Measurements from ENCODE around the gene TRIM59. TPM values are rescaled to one million over a fixed set of nuclear protein-coding genes. Genes with fewer than 3 reads are reported as not detected.

Gene TRIM59
- total RNA-seq, 1 donor from 2014 or later, result 19.4 TPM

- peak in 1 of 2 donors; percentile 19 for DNase-seq (ENCODE audit: low read depth in 2 of 2)
Measured at GRCh38 chr3:160403028-160403545, 46.5 kb downstream of the TRIM59 start.

GRCh38 chr3:160402221-160403027 lies 47.2 kb downstream of the TRIM59 start:
- DNase-seq (ENCODE audit: low read depth in 2 of 2), result peak in 1 of 2 donors; percentile 34

- DNase-seq (ENCODE audit: low read depth in 2 of 2), result peak in 1 of 2 donors; percentile 74
Measured at GRCh38 chr3:160401291-160402095, 48.1 kb downstream of the TRIM59 start.

- DNase-seq (ENCODE audit: low read depth in 2 of 2), result peak in 1 of 2 donors; percentile 31
Measured at GRCh38 chr3:160400702-160401150, 48.9 kb downstream of the TRIM59 start.

GRCh38 chr3:160400030-160400701 lies 49.4 kb downstream of the TRIM59 start:
- DNase-seq (ENCODE audit: low read depth in 2 of 2), result peak in 1 of 2 donors; percentile 81

GRCh38 chr3:160399125-160400029 lies 50.2 kb downstream of the TRIM59 start, which contains the start of the genes IFT80 and SMC4:
Gene IFT80 (minus strand): TSS chr3:160399225. CDS start chr3:160384600, 14,625 bp downstream.
Gene SMC4 (plus strand): TSS chr3:160399650. CDS start chr3:160400827, 1,177 bp downstream.
- peak; percentile 95 to 97 for DNase-seq (ENCODE audit: low read depth in 2 of 2)

GRCh38 chr3:160398820-160399124 lies 50.8 kb downstream of the TRIM59 start:
- no peak for DNase-seq (ENCODE audit: low read depth in 2 of 2)

GRCh38 chr3:160395297-160395696 lies 54.3 kb downstream of the TRIM59 start:
- DNase-seq (ENCODE audit: low read depth in 2 of 2), result peak; percentile 34 to 44

- DNase-seq (ENCODE audit: low read depth in 2 of 2), result no peak
Measured at GRCh38 chr3:160394009-160394392, 55.6 kb downstream of the TRIM59 start.

GRCh38 chr3:160393346-160394008 lies 56.1 kb downstream of the TRIM59 start:
- DNase-seq (ENCODE audit: low read depth in 2 of 2), result no peak

GRCh38 chr3:160392798-160393197 lies 56.8 kb downstream of the TRIM59 start:
- DNase-seq (ENCODE audit: low read depth in 2 of 2), result no peak

GRCh38 chr3:160390565-160391138 lies 58.9 kb downstream of the TRIM59 start:
- no peak for DNase-seq (ENCODE audit: low read depth in 2 of 2)

Other genes starting within 250 kb of the TRIM59 start
- not detected in 2 replicates for gene C3orf80, start 224.4 kb downstream of the TRIM59 start, total RNA-seq
- 16.7 and 17.6 TPM in 2 replicates for gene IFT80, start 50.6 kb downstream of the TRIM59 start, total RNA-seq
- 31.9 and 49.7 TPM in 2 replicates for gene SMC4, start 50.1 kb downstream of the TRIM59 start, total RNA-seq
- gene KPNA4, start 115.8 kb upstream of the TRIM59 start, total RNA-seq, result 22.3 and 25.4 TPM in 2 replicates
- gene ARL14, start 227.4 kb upstream of the TRIM59 start, total RNA-seq, result not detected in 2 replicates